SU-DHL-6 (cell line): ENCODE data around the gene VDAC1.

Source experiments
- CTCF ChIP-seq: fragments of 200-600 bp; sonication (generic); IDR thresholded peaks from one replicate; pipeline ENCODE4 v1.5.1; 2017; ENCODE audit warnings: antibody characterized with exemption, mild to moderate bottlenecking, low read length, moderate library complexity; ENCODE audit not compliant: insufficient read depth, poor library complexity, severe bottlenecking
- EZH2phosphoT487 ChIP-seq: fragments of 200-600 bp; sonication (generic), shearing (Covaris generic); conservative IDR thresholded peaks from 2 replicates; pipeline ENCODE4 v1.6.1; 2018; ENCODE audit warnings: mild to moderate bottlenecking, antibody characterized with exemption, low read length, moderate library complexity, mixed read lengths

- TF ChIP-seq CTCF (no peak), EZH2phosphoT487 (no peak)
Observed at GRCh38 chr5:133930813-133931090, 74.0 kb downstream of the VDAC1 start.
